Upper lobe of right lung (tissue), 1 donor: ENCODE data around the gene MRPL10. TPM values are rescaled to one million over a fixed set of nuclear protein-coding genes. Genes with fewer than 3 reads are reported as not detected.
A peak's percentile ranks its signal among the peaks of the same experiment; 100 is the strongest.

Experiments used
- ATAC-seq: fragments of 200-7000 bp; cut with Tn5 transposase; one replicate; pipeline ENCODE4 v1.9.1; 2020; ENCODE audit warnings: mild to moderate bottlenecking, moderate library complexity
- DNase-seq: peaks from one replicate; pipeline ENCODE4 v3.0.0-alpha.2; 2020
- H3K27ac ChIP-seq: fragments of 200-600 bp; one replicate; pipeline ENCODE4 v1.8.0; 2022
- H3K27me3 ChIP-seq: fragments of 200-600 bp; one replicate; pipeline ENCODE4 v1.8.0; 2022; ENCODE audit warnings: mild to moderate bottlenecking
- H3K36me3 ChIP-seq: fragments of 200-600 bp; one replicate; pipeline ENCODE4 v1.8.0; 2022
- H3K4me1 ChIP-seq: fragments of 200-600 bp; one replicate; pipeline ENCODE4 v1.8.0; 2022
- H3K4me3 ChIP-seq: fragments of 200-600 bp; one replicate; pipeline ENCODE4 v1.8.0; 2022; ENCODE audit warnings: mild to moderate bottlenecking
- H3K9me3 ChIP-seq: fragments of 200-600 bp; one replicate; pipeline ENCODE4 v1.8.0; 2022
- CTCF ChIP-seq: fragments of 200-600 bp; IDR thresholded peaks from one replicate; pipeline ENCODE4 v1.8.0; 2022; ENCODE audit warnings: antibody characterized with exemption
- intact Hi-C: fragments of 100-400 bp; cut with DNase I; formaldehyde crosslinking; loops from one replicate; pipeline ENCODE4 v1.11.0; 2022
- total RNA-seq: library from RNA; stranded (reverse); fragmentation: NEBNext Ultra II Directional; extraction: Animal tissue kit (Norgen Biotek cat#: 25700); gene quantifications from one replicate; pipeline ENCODE4 v1.2.1, GENCODE V29; 2021
- donor health status: DM: no; HTN: yes; CAD: no; lungs with severe emphysema.

The MRPL10 gene
- total RNA-seq, 1 donor from 2014 or later = 29.2 TPM

- Histone ChIP-seq H3K36me3 (no peaks in the 10 kb centered on the region), H3K9me3 (no peaks in the 10 kb centered on the region), H3K4me1 (peaks cover 10% of the 10 kb centered on the region), H3K27ac (no peak overlapping the region), H3K27me3 (peaks cover 13% of the 10 kb centered on the region), H3K4me3 (no peak overlapping the region)
- ATAC-seq (no peak), DNase-seq (no peak)
- intact Hi-C loops = no loop called here
- no peak for TF ChIP-seq CTCF
These were observed 46.2 kb upstream of the MRPL10 start for GRCh38 chr17:47877368-47878034.

GRCh38 chr17:47875011-47875985 lies 44.0 kb upstream of the MRPL10 start:
- H3K36me3 ChIP-seq = no peaks in the 10 kb centered on the region
- intact Hi-C loops = no loop called here
- TF ChIP-seq CTCF = no peak
- no peak overlapping the region for H3K4me3 ChIP-seq
- H3K4me1 ChIP-seq = no peaks in the 10 kb centered on the region
- H3K27ac ChIP-seq = no peak overlapping the region
- no peak for ATAC-seq
- peaks cover 25% of the 10 kb centered on the region for H3K27me3 ChIP-seq
- DNase-seq = no peak
- H3K9me3 ChIP-seq = no peaks in the 10 kb centered on the region

GRCh38 chr17:47873200-47874090 lies 42.1 kb upstream of the MRPL10 start:
- ATAC-seq (no peak), DNase-seq (no peak)
- TF ChIP-seq CTCF = no peak
- peaks cover 25% of the 10 kb centered on the region for H3K27me3 ChIP-seq
- H3K36me3 ChIP-seq = no peaks in the 10 kb centered on the region
- no peaks in the 10 kb centered on the region for H3K4me1 ChIP-seq
- intact Hi-C loops = no loop called here
- no peak overlapping the region for H3K27ac ChIP-seq
- H3K4me3 ChIP-seq = no peak overlapping the region
- H3K9me3 ChIP-seq = no peaks in the 10 kb centered on the region

- ATAC-seq (no peak), DNase-seq (no peak)
- Histone ChIP-seq H3K36me3 (no peaks in the 10 kb centered on the region), H3K9me3 (no peaks in the 10 kb centered on the region), H3K27ac (no peak overlapping the region), H3K4me3 (peak overlapping the region; percentile 21), H3K4me1 (no peaks in the 10 kb centered on the region), H3K27me3 (peaks cover 25% of the 10 kb centered on the region)
- intact Hi-C loops = no loop called here
- no peak for TF ChIP-seq CTCF
These were observed 41.4 kb upstream of the MRPL10 start for GRCh38 chr17:47872651-47873161.

GRCh38 chr17:47872019-47872650 lies 40.8 kb upstream of the MRPL10 start:
- no peaks in the 10 kb centered on the region for H3K36me3 ChIP-seq
- peaks cover 25% of the 10 kb centered on the region for H3K27me3 ChIP-seq
- no peaks in the 10 kb centered on the region for H3K4me1 ChIP-seq
- TF ChIP-seq CTCF = no peak
- ATAC-seq (no peak), DNase-seq (no peak)
- peak overlapping the region; percentile 21 for H3K4me3 ChIP-seq
- intact Hi-C loops = no loop called here
- no peak overlapping the region for H3K27ac ChIP-seq
- no peaks in the 10 kb centered on the region for H3K9me3 ChIP-seq
